ENCODE results near the gene NOSTRIN.

NOSTRIN gene

DNA sequence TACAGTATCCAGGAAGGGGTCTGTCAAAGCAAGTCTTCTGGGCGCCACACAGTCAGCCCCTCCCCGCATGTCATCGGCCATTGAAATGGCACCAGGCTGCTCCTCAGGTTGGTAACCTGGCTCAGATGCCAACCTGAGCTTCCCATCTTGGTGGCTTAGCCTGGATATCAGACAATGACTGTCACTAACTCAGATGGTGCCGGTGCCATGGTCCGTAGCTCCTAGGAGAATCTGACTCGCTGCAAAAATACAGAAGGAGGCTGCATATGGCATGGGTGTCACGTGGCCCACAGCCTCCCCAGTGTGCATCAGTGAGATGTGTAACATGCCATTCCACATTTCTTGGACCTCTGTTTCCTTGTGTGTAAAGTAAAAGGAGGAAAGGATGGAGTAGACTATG is 3.2 kb downstream of the NOSTRIN start:
- H3K4me3 ChIP-seq (replicated peaks; ENCODE audit: low read depth, low read length), result no peak overlapping the region
- TF ChIP-seq, protein P1, sequence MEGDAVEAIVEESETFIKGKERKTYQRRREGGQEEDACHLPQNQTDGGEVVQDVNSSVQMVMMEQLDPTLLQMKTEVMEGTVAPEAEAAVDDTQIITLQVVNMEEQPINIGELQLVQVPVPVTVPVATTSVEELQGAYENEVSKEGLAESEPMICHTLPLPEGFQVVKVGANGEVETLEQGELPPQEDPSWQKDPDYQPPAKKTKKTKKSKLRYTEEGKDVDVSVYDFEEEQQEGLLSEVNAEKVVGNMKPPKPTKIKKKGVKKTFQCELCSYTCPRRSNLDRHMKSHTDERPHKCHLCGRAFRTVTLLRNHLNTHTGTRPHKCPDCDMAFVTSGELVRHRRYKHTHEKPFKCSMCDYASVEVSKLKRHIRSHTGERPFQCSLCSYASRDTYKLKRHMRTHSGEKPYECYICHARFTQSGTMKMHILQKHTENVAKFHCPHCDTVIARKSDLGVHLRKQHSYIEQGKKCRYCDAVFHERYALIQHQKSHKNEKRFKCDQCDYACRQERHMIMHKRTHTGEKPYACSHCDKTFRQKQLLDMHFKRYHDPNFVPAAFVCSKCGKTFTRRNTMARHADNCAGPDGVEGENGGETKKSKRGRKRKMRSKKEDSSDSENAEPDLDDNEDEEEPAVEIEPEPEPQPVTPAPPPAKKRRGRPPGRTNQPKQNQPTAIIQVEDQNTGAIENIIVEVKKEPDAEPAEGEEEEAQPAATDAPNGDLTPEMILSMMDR (IDR thresholded peaks at IDR 0.05; ENCODE audit: low read length, missing control alignments), result no peak
- no peak for DNase-seq (ENCODE audit: low read depth)

DNA sequence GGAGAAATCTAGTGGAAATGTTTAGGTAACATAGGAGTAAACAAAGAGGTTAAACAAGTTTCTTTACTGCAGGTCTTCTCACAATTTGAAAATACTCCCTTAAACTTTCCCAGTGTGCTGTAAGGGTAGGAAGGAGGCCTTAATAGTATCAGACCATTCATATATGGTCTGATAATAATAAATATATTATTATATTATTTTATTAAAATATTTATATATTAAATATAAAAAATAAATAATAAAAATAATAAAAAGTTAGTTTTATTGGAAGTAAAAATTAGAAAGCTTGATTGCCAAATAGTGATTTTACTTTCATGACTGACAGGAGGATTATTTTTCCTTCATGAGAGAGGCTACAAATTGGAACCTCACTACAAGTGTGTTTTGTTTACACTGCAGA is 7.1 kb downstream of the NOSTRIN start:
- DNase-seq (ENCODE audit: low read depth), result no peak
- TF ChIP-seq, protein P1 (IDR thresholded peaks at IDR 0.05; ENCODE audit: low read length, missing control alignments), result no peak
- no peak overlapping the region for H3K4me3 ChIP-seq (replicated peaks; ENCODE audit: low read depth, low read length)

DNA sequence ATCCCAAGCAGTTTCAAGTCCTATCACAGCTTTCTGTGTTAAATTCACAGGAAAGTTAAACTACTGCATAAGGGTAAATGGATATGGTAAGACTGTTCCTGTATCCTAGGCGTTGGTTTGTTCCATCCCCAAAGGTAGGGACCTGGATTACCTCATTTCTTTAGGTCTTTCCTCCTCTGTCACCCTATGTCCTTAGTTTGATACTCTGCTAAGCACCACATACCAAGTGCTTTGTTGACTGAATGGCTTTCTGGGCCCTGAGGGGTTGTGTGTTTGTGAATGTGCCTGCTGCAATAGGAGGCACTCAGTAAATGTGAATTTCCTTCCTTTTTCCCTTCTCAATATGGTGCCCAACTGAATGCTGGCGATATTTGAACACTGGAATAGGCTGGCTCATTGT is 7.8 kb downstream of the NOSTRIN start:
- DNase-seq (ENCODE audit: low read depth), result no peak
- TF ChIP-seq, protein P1 (IDR thresholded peaks at IDR 0.05; ENCODE audit: low read length, missing control alignments), result no peak
- no peak overlapping the region for H3K4me3 ChIP-seq (replicated peaks; ENCODE audit: low read depth, low read length)

DNA sequence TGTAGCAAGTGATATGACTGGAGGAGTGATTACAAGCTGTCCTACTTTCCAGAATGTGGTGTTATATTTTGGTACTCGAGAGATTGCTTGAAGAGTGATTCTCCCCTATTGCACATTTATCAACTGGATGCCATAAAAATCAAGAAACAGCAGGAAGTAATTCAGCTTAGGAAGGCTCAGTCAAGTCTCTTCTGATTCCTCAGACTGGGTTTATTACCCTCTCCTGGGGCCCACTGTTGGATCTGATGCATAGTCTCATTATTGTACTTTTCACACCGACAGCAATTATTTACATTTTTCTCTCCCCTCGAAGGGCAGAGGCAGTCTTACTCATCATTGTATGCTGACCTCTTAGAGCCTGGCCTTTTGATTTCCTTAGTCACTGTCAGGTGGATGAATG is 9.3 kb downstream of the NOSTRIN start:
- TF ChIP-seq, protein P1 (IDR thresholded peaks at IDR 0.05; ENCODE audit: low read length, missing control alignments), result no peak
- DNase-seq (ENCODE audit: low read depth), result no peak
- no peak overlapping the region for H3K4me3 ChIP-seq (replicated peaks; ENCODE audit: low read depth, low read length)

DNA sequence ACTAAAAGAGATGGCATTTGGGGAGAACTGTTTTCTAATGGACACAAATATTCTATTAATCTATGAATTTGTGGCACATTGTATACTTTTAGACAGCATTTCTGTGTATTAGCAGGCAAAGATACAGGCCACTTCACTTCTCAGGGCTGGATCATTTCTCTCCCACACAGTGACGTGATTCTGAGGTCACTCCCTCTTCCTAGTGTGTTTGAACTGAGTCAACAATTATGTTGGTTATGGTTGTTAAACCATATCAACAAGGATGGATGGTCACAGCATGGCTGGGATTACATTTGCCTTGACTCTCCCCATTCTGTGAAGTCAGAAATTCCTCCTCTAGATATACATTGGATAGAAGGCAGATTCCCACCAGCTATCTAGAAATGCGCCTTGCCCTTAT is 11.6 kb downstream of the NOSTRIN start:
- no peak overlapping the region for H3K4me3 ChIP-seq (replicated peaks; ENCODE audit: low read depth, low read length)
- TF ChIP-seq, protein P1 (IDR thresholded peaks at IDR 0.05; ENCODE audit: low read length, missing control alignments), result no peak

DNA sequence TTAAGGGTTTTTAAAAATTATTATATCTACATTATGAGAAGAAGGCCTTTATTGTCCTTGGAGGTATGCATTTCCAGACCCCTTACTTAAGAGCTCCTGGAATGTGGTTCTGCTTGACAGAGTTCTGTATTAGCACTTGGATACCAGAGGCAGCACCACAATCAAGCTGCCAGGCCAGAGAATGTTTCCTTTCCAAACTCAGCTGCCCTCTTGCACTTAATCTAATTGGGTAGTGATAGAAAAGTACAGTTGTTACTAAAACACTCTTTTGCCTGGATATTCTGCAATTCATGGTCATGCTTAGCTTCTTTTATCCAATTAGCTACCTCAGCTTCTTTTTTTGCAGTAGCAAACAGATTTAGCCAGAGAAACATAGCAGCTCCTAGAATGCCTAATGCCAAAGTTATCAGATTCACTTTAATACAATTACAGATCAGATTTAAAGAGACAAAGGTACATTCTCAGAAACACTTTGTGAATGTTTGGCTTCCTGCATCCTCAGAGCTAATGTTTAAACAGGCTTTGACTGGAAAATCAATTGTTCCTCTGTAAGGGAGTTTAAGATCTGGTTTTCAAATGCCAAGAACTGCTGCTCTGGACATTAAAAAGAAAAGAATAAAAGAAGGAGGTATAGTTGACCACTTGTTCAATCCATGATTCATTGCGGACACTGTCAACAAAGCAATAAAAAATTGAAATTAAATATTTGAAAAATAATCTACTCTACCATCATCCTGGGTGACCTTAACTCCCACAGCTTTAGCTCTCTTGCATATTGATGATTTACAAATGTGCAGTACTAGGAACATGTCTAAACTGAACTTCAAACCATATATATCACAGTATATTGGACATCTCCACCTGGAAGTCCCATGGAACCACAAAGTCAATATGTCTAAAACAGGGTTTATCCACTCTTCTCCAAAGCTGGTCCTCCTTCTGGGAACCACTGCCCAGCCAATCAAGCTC is 12.8 kb downstream of the NOSTRIN start:
- no peak for DNase-seq (ENCODE audit: low read depth)
- TF ChIP-seq, protein P1 (IDR thresholded peaks at IDR 0.05; ENCODE audit: low read length, missing control alignments), result no peak
- no peak overlapping the region for H3K4me3 ChIP-seq (replicated peaks; ENCODE audit: low read depth, low read length)

More for the DNA sequence above, 11.6 kb downstream of the NOSTRIN start:
- DNase-seq (ENCODE audit: low read depth), result no peak

Measured in fibroblast of pulmonary artery (primary cell).